ENCODE results near the gene F7.

F7 gene

GRCh38 chr13:113087923-113088690 lies 17.5 kb upstream of the F7 start:
- Histone ChIP-seq H3K9me3 (ENCODE audit: control insufficient read depth, insufficient read depth, low read length) (no peaks in the 10 kb centered on the region), H3K4me3 (ENCODE audit: low read length) (no peak overlapping the region), H3K36me3 (ENCODE audit: control insufficient read depth, low read length) (no peaks in the 10 kb centered on the region), H3K27ac (ENCODE audit: low read depth, low read length) (no peak overlapping the region), H3K4me2 (ENCODE audit: low read length) (no peak overlapping the region), H3F3A (ENCODE audit: control insufficient read depth, insufficient read depth) (no peaks in the 10 kb centered on the region), H3K4me1 (ENCODE audit: control insufficient read depth, low read length) (no peaks in the 10 kb centered on the region), H3K9me2 (replicated peaks; ENCODE audit: control insufficient read depth, low read length) (no peaks in the 10 kb centered on the region), H3K79me2 (ENCODE audit: control insufficient read depth, low read length) (no peaks in the 10 kb centered on the region), H4K20me1 (ENCODE audit: control insufficient read depth, insufficient read depth, low read depth, low read length) (no peaks in the 10 kb centered on the region), H3K27me3 (ENCODE audit: control insufficient read depth, low read length) (no peaks in the 10 kb centered on the region)
- TF ChIP-seq EZH2phosphoT487 (IDR thresholded peaks at IDR 0.05; ENCODE audit: borderline replicate concordance, low read length): no peak
- TF ChIP-seq CTCF (IDR thresholded peaks at IDR 0.05; ENCODE audit: low read depth, low read length, poor library complexity, severe bottlenecking): no peak

GRCh38 chr13:113088691-113089020 lies 16.9 kb upstream of the F7 start:
- Histone ChIP-seq H3F3A (ENCODE audit: control insufficient read depth, insufficient read depth) (no peaks in the 10 kb centered on the region), H3K27ac (ENCODE audit: low read depth, low read length) (no peak overlapping the region), H3K36me3 (ENCODE audit: control insufficient read depth, low read length) (no peaks in the 10 kb centered on the region), H3K27me3 (ENCODE audit: control insufficient read depth, low read length) (no peaks in the 10 kb centered on the region), H3K79me2 (ENCODE audit: control insufficient read depth, low read length) (no peaks in the 10 kb centered on the region), H3K4me3 (ENCODE audit: low read length) (no peak overlapping the region), H3K4me2 (ENCODE audit: low read length) (no peak overlapping the region), H3K4me1 (ENCODE audit: control insufficient read depth, low read length) (no peaks in the 10 kb centered on the region), H3K9me2 (replicated peaks; ENCODE audit: control insufficient read depth, low read length) (no peaks in the 10 kb centered on the region), H3K9me3 (ENCODE audit: control insufficient read depth, insufficient read depth, low read length) (no peaks in the 10 kb centered on the region), H4K20me1 (ENCODE audit: control insufficient read depth, insufficient read depth, low read depth, low read length) (no peaks in the 10 kb centered on the region)
- TF ChIP-seq CTCF (IDR thresholded peaks at IDR 0.05; ENCODE audit: low read depth, low read length, poor library complexity, severe bottlenecking) (no peak), EZH2phosphoT487 (IDR thresholded peaks at IDR 0.05; ENCODE audit: borderline replicate concordance, low read length) (no peak)

- no peaks in the 10 kb centered on the region for H3K27me3 ChIP-seq (ENCODE audit: control insufficient read depth, low read length)
- TF ChIP-seq EZH2phosphoT487 (IDR thresholded peaks at IDR 0.05; ENCODE audit: borderline replicate concordance, low read length) (no peak), CTCF (IDR thresholded peaks at IDR 0.05; ENCODE audit: low read depth, low read length, poor library complexity, severe bottlenecking) (no peak)
- H3K4me2 ChIP-seq (ENCODE audit: low read length): no peak overlapping the region
- H4K20me1 ChIP-seq (ENCODE audit: control insufficient read depth, insufficient read depth, low read depth, low read length): no peaks in the 10 kb centered on the region
- no peaks in the 10 kb centered on the region for H3K4me1 ChIP-seq (ENCODE audit: control insufficient read depth, low read length)
- H3K79me2 ChIP-seq (ENCODE audit: control insufficient read depth, low read length): no peaks in the 10 kb centered on the region
- H3K9me3 ChIP-seq (ENCODE audit: control insufficient read depth, insufficient read depth, low read length): no peaks in the 10 kb centered on the region
- no peaks in the 10 kb centered on the region for H3F3A ChIP-seq (ENCODE audit: control insufficient read depth, insufficient read depth)
- no peak overlapping the region for H3K27ac ChIP-seq (ENCODE audit: low read depth, low read length)
- no peaks in the 10 kb centered on the region for H3K36me3 ChIP-seq (ENCODE audit: control insufficient read depth, low read length)
- H3K4me3 ChIP-seq (ENCODE audit: low read length): no peak overlapping the region
- H3K9me2 ChIP-seq (replicated peaks; ENCODE audit: control insufficient read depth, low read length): no peaks in the 10 kb centered on the region
Observed at GRCh38 chr13:113089693-113090414, 15.7 kb upstream of the F7 start.

Data from DOHH2 (cell line).